Measurements from ENCODE around the gene GOLGA6L7.
"Not testable (repeated sequence)": the region's sequence is repeated elsewhere in the genome, so short reads cannot be mapped to it uniquely, and the experiment has no call there.

The GOLGA6L7 gene

GRCh38 chr15:28881600-28881999 lies 33.2 kb upstream of the GOLGA6L7 start:
- DNase-seq: no peak

GRCh38 chr15:28881170-28881569 lies 32.7 kb upstream of the GOLGA6L7 start:
- DNase-seq: no peak

- DNase-seq: no peak
Measured at GRCh38 chr15:28880680-28881079, 32.2 kb upstream of the GOLGA6L7 start.

GRCh38 chr15:28879551-28879950 lies 31.1 kb upstream of the GOLGA6L7 start:
- DNase-seq: no peak

- no peak for DNase-seq
Measured at GRCh38 chr15:28878209-28878608, 29.8 kb upstream of the GOLGA6L7 start.

- DNase-seq: no peak
Measured at GRCh38 chr15:28876845-28877185, 28.4 kb upstream of the GOLGA6L7 start.

- DNase-seq: no peak
Measured at GRCh38 chr15:28876131-28876844, 27.8 kb upstream of the GOLGA6L7 start.

GRCh38 chr15:28875461-28876000 lies 27.1 kb upstream of the GOLGA6L7 start:
- no peak for DNase-seq

- no peak for DNase-seq
Measured at GRCh38 chr15:28873585-28874190, 25.2 kb upstream of the GOLGA6L7 start.

- DNase-seq: no peak
Measured at GRCh38 chr15:28873006-28873405, 24.6 kb upstream of the GOLGA6L7 start.

GRCh38 chr15:28871168-28871567 lies 22.7 kb upstream of the GOLGA6L7 start:
- no peak for DNase-seq

- DNase-seq: no peak
Measured at GRCh38 chr15:28868744-28869345, 20.4 kb upstream of the GOLGA6L7 start.

GRCh38 chr15:28861589-28862293 lies 13.3 kb upstream of the GOLGA6L7 start:
- DNase-seq: not testable (repeated sequence)

- DNase-seq: no peak
Measured at GRCh38 chr15:28861031-28861534, 12.6 kb upstream of the GOLGA6L7 start.

GRCh38 chr15:28854578-28854977 lies 6.1 kb upstream of the GOLGA6L7 start:
- not testable (repeated sequence) for DNase-seq

- DNase-seq: not testable (repeated sequence)
Measured at GRCh38 chr15:28853654-28854053, 5.2 kb upstream of the GOLGA6L7 start.

- not testable (repeated sequence) for DNase-seq
Measured at GRCh38 chr15:28849766-28850165, 1.3 kb upstream of the GOLGA6L7 start.

GRCh38 chr15:28849271-28849670 lies 827 bp upstream of the GOLGA6L7 start:
- not testable (repeated sequence) for DNase-seq

- not testable (repeated sequence) for DNase-seq
Measured at GRCh38 chr15:28847959-28848358, 485 bp downstream of the GOLGA6L7 start.

- not testable (repeated sequence) for DNase-seq
Measured at GRCh38 chr15:28847247-28847646, 1.2 kb downstream of the GOLGA6L7 start.

- DNase-seq: not testable (repeated sequence)
Measured at GRCh38 chr15:28844147-28844546, 4.3 kb downstream of the GOLGA6L7 start.

GRCh38 chr15:28843520-28843919 lies 4.9 kb downstream of the GOLGA6L7 start:
- DNase-seq: not testable (repeated sequence)

- not testable (repeated sequence) for DNase-seq
Measured at GRCh38 chr15:28842210-28842609, 6.2 kb downstream of the GOLGA6L7 start.

Measured in NCI-H2081 (cell line).